ENCODE data around the gene MBD6.

MBD6 gene

GRCh38 chr12:57576613-57577160 lies 54.1 kb downstream of the MBD6 start:
- no peak for DNase-seq

GRCh38 chr12:57577981-57578758 lies 55.5 kb downstream of the MBD6 start:
- no peak for DNase-seq

GRCh38 chr12:57579011-57579410 lies 56.4 kb downstream of the MBD6 start:
- DNase-seq = no peak

Data from right kidney (tissue), 1 donor.